Vagina (tissue), 2 donors: ENCODE results near the gene TUG1.

Experiments
- CTCF ChIP-seq, 3 experiments: fragments of 450-650 bp in 2 of 3; fragments of 200-600 bp in 1 of 3; sonication (generic) in 1 of 3; IDR thresholded peaks; one replicate each; pipeline ENCODE4 v1.5.1; 2017 to 2019; ENCODE audit warnings: antibody characterized with exemption in 3 of 3, mild to moderate bottlenecking in 2 of 3, moderate library complexity in 2 of 3
- POLR2A ChIP-seq, 2 donors: fragments of 450-650 bp; IDR thresholded peaks; one replicate each; pipeline ENCODE4 v1.6.1; 2017; ENCODE audit warnings: antibody characterized with exemption in 2 of 2, mild to moderate bottlenecking in 2 of 2, moderate library complexity in 2 of 2
- POLR2AphosphoS5 ChIP-seq, 2 donors: sonication (generic); formaldehyde crosslinking; IDR thresholded peaks; one replicate each; pipeline ENCODE4 v1.9.0; 2017; ENCODE audit warnings: antibody characterized with exemption in 2 of 2, mild to moderate bottlenecking in 2 of 2, low read depth in 1 of 2; ENCODE audit not compliant: insufficient read depth in 1 of 2

GRCh38 chr22:30978304-30978962, 9.4 kb downstream of the TUG1 start:
- no peak for TF ChIP-seq CTCF (IDR thresholded peaks at IDR 0.05)
- TF ChIP-seq POLR2AphosphoS5 (IDR thresholded peaks at IDR 0.05; ENCODE audit: insufficient read depth in 1 of 2, low read depth in 1 of 2): no peak
- TF ChIP-seq POLR2A (IDR thresholded peaks at IDR 0.05): no peak
